C4-2B (cell line): ENCODE results near the gene DNAH14.

Experiments used
- ZFX ChIP-seq: fragments of 450-650 bp; IDR thresholded peaks from 2 replicates; pipeline ENCODE4 v1.6.1; 2017
- TF ChIP-seq, protein P1 (sequence below): fragments of 450-650 bp; conservative IDR thresholded peaks from 2 replicates; pipeline ENCODE4 v1.5.1; 2017; ENCODE audit warnings: mild to moderate bottlenecking

DNA sequence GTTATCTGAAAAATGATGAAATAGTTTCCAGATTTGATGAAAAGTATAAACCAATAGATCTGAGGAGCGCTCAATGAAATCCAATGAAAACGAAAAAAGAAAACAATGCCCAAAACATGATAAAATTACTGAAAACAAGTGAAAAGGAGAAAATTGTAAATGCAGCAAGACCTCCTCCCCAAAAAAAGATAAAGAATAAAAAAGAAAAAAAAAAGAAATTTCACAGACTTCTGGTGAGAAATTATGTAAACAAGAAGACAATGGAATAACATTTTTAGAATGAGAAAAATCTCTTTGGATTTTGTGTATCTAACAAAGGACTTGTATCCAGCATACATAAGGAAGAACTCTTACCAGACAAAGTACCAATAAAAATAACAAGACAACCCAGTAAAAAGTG lies 134.2 kb downstream of the DNAH14 start:
- TF ChIP-seq, protein P1, sequence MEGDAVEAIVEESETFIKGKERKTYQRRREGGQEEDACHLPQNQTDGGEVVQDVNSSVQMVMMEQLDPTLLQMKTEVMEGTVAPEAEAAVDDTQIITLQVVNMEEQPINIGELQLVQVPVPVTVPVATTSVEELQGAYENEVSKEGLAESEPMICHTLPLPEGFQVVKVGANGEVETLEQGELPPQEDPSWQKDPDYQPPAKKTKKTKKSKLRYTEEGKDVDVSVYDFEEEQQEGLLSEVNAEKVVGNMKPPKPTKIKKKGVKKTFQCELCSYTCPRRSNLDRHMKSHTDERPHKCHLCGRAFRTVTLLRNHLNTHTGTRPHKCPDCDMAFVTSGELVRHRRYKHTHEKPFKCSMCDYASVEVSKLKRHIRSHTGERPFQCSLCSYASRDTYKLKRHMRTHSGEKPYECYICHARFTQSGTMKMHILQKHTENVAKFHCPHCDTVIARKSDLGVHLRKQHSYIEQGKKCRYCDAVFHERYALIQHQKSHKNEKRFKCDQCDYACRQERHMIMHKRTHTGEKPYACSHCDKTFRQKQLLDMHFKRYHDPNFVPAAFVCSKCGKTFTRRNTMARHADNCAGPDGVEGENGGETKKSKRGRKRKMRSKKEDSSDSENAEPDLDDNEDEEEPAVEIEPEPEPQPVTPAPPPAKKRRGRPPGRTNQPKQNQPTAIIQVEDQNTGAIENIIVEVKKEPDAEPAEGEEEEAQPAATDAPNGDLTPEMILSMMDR, result no peak
- TF ChIP-seq ZFX, result no peak
